Karpas-422 (cell line): ENCODE measurements around the gene MBOAT2. TPM values are rescaled to one million over a fixed set of nuclear protein-coding genes. Genes with fewer than 3 reads are reported as not detected.

Experiments
- DNase-seq: peaks from one replicate; pipeline ENCODE4 v3.0.0-alpha.2; 2015
- H2AFZ ChIP-seq: fragments of 200-600 bp; sonication (generic); 2 replicates; pipeline ENCODE4 v1.6.1; 2014; ENCODE audit warnings: antibody characterized with exemption, low read length, mixed read lengths
- H3K27ac ChIP-seq: fragments of 200-600 bp; sonication (generic); 2 replicates; pipeline ENCODE4 v1.5.1; 2014; ENCODE audit warnings: mild to moderate bottlenecking, low read length, moderate library complexity
- H3K27me3 ChIP-seq: fragments of 200-600 bp; sonication (generic); 2 replicates; pipeline ENCODE4 v1.6.1; 2014; ENCODE audit warnings: low read length, mixed read lengths
- H3K36me3 ChIP-seq: fragments of 200-600 bp; sonication (generic); 2 replicates; pipeline ENCODE4 v1.6.1; 2014; ENCODE audit warnings: low read length, mixed read lengths; ENCODE audit not compliant: insufficient read depth
- H3K4me1 ChIP-seq: fragments of 200-600 bp; sonication (generic); 2 replicates; pipeline ENCODE4 v1.6.1; 2014; ENCODE audit warnings: mild to moderate bottlenecking, low read length, mixed read lengths
- H3K4me2 ChIP-seq: fragments of 200-600 bp; sonication (generic); 2 replicates; pipeline ENCODE4 v1.6.1; 2014; ENCODE audit warnings: low read length, low read depth, mild to moderate bottlenecking; ENCODE audit not compliant: poor library complexity, severe bottlenecking
- H3K4me3 ChIP-seq: fragments of 200-600 bp; sonication (generic); 2 replicates; pipeline ENCODE4 v1.5.1; 2014; ENCODE audit warnings: mild to moderate bottlenecking, antibody characterized with exemption, low read length, mixed read lengths
- H3K79me2 ChIP-seq: fragments of 200-600 bp; sonication (generic); 2 replicates; pipeline ENCODE4 v1.6.1; 2014; ENCODE audit warnings: mild to moderate bottlenecking, low read length, mixed read lengths
- H3K9ac ChIP-seq: fragments of 200-600 bp; sonication (generic); 2 replicates; pipeline ENCODE4 v1.6.0; 2014; ENCODE audit warnings: low read length
- H3K9me2 ChIP-seq: fragments of 200-600 bp; sonication (generic), shearing (Covaris generic); replicated peaks from 2 replicates; pipeline ENCODE4 v1.6.0; 2014; ENCODE audit warnings: mild to moderate bottlenecking, low read length, moderate library complexity; ENCODE audit not compliant: insufficient read depth
- H3K9me3 ChIP-seq: fragments of 300-700, 200-600 bp; sonication (generic); 2 replicates; pipeline ENCODE4 v1.6.1; 2014; ENCODE audit warnings: low read length, mixed read lengths
- H4K20me1 ChIP-seq: fragments of 200-600 bp; sonication (generic); 2 replicates; pipeline ENCODE4 v1.6.1; 2014; ENCODE audit warnings: mild to moderate bottlenecking, antibody characterized with exemption, low read length, low read depth; ENCODE audit not compliant: insufficient read depth
- total RNA-seq: library from RNA; depleted of rRNA; stranded (reverse); fragments of >200 nt; shearing (Covaris generic); gene quantifications from 2 replicates; pipeline ENCODE4 v1.2.3, GENCODE V29; 2014; ENCODE audit warnings: low replicate concordance

MBOAT2 gene
- total RNA-seq, 1 experiment from 2014 or later = not detected

DNA sequence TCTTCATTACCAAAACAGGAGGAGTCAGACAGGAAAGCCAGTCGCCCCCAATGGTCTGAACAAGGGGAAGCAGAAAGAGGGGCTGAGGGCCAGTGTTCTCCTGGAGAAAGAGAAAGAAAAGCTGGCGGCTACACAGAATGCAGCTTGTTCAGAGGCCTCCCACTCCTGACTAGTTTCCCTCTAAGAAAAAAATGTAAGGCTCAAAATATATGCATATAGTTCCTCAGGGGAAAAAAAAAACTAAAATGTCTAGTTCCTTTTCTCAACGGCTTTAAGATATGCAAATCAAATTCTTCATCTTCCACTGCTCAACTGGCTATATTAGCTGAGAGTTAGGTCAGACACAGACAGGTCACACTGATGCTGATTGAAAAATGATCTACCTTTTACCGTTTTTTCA lies 18.6 kb downstream of the MBOAT2 start:
- Histone ChIP-seq H3K9ac (no peak overlapping the region), H3K4me2 (peak overlapping the region; percentile 64), H4K20me1 (no peaks in the 10 kb centered on the region), H3K27me3 (no peaks in the 10 kb centered on the region), H3K4me3 (peak overlapping the region; percentile 20; the same call in 1 of the 2 replicates), H3K36me3 (no peaks in the 10 kb centered on the region), H3K9me2 (no peaks in the 10 kb centered on the region), H3K9me3 (no peaks in the 10 kb centered on the region), H2AFZ (no peak overlapping the region), H3K27ac (no peak overlapping the region), H3K79me2 (no peaks in the 10 kb centered on the region), H3K4me1 (peaks cover 23% of the 10 kb centered on the region)
- DNase-seq = peak; percentile 76

- Histone ChIP-seq H3K9me2 (no peaks in the 10 kb centered on the region), H3K36me3 (no peaks in the 10 kb centered on the region), H3K27me3 (no peaks in the 10 kb centered on the region), H4K20me1 (no peaks in the 10 kb centered on the region), H3K4me1 (peaks cover 23% of the 10 kb centered on the region), H2AFZ (no peak overlapping the region), H3K9ac (no peak overlapping the region), H3K4me3 (no peak overlapping the region), H3K4me2 (no peak overlapping the region), H3K27ac (no peak overlapping the region), H3K9me3 (no peaks in the 10 kb centered on the region), H3K79me2 (no peaks in the 10 kb centered on the region)
- DNase-seq = no peak
Measured at GRCh38 chr2:8984157-8984556, 19.3 kb downstream of the MBOAT2 start.

GRCh38 chr2:8983571-8983970 lies 19.9 kb downstream of the MBOAT2 start:
- H3K9me3 ChIP-seq = no peaks in the 10 kb centered on the region
- H4K20me1 ChIP-seq = no peaks in the 10 kb centered on the region
- H3K27ac ChIP-seq = no peak overlapping the region
- peaks cover 23% of the 10 kb centered on the region for H3K4me1 ChIP-seq
- H3K79me2 ChIP-seq = no peaks in the 10 kb centered on the region
- H3K9me2 ChIP-seq = no peaks in the 10 kb centered on the region
- H3K4me3 ChIP-seq = no peak overlapping the region
- H3K9ac ChIP-seq = no peak overlapping the region
- H3K36me3 ChIP-seq = no peaks in the 10 kb centered on the region
- H3K4me2 ChIP-seq = no peak overlapping the region
- H2AFZ ChIP-seq = no peak overlapping the region
- no peaks in the 10 kb centered on the region for H3K27me3 ChIP-seq
- no peak for DNase-seq

DNA sequence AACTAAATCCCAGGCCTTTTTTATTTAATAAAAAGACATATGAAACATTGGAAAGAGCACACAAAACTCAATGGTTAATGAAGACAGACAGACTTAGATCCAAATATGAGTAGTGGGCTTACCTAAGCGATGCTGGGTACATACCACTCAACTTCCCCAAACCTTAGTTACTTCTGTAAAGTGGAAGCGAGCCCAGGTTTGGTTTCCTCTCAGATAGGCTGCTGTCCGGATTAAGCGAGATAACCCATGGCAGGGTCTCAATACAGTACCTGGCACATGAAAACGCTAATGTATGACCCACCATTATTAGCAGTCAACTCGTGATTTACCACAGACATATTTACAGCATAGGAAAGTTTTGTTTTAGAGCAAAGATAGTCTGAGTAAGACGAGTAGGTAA lies 21.6 kb downstream of the MBOAT2 start:
- no peak for DNase-seq
- H3K4me3 ChIP-seq = no peak overlapping the region
- no peak overlapping the region for H2AFZ ChIP-seq
- H4K20me1 ChIP-seq = no peaks in the 10 kb centered on the region
- no peaks in the 10 kb centered on the region for H3K9me2 ChIP-seq
- H3K4me2 ChIP-seq = no peak overlapping the region
- H3K27me3 ChIP-seq = no peaks in the 10 kb centered on the region
- H3K36me3 ChIP-seq = no peaks in the 10 kb centered on the region
- H3K27ac ChIP-seq = no peak overlapping the region
- H3K9me3 ChIP-seq = no peaks in the 10 kb centered on the region
- H3K9ac ChIP-seq = no peak overlapping the region
- H3K4me1 ChIP-seq = peaks cover 23% of the 10 kb centered on the region
- no peaks in the 10 kb centered on the region for H3K79me2 ChIP-seq

DNA sequence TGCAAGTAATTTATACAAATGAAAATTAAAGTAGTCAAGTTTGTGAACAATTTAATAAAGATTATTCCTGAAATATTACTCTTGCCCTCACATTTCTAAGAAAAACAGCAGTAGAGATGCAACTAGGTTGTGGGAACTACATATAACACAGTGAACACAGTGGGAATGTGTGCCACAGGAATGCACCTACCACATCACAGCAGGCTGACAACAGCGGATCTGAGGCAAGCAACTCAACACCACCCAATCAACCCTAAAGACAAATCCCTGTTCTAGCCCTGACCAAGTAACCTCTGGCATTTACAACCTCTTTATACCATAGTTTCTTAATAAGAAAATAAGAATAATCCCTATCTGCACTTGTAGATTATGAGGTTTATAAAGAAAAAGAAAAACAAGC lies 23.4 kb downstream of the MBOAT2 start:
- peaks cover 16% of the 10 kb centered on the region for H3K4me1 ChIP-seq
- H3K9ac ChIP-seq = no peak overlapping the region
- no peak for DNase-seq
- no peaks in the 10 kb centered on the region for H3K27me3 ChIP-seq
- H3K9me3 ChIP-seq = no peaks in the 10 kb centered on the region
- H3K4me3 ChIP-seq = no peak overlapping the region
- no peaks in the 10 kb centered on the region for H3K79me2 ChIP-seq
- no peaks in the 10 kb centered on the region for H3K9me2 ChIP-seq
- H2AFZ ChIP-seq = no peak overlapping the region
- no peaks in the 10 kb centered on the region for H4K20me1 ChIP-seq
- H3K36me3 ChIP-seq = no peaks in the 10 kb centered on the region
- H3K27ac ChIP-seq = no peak overlapping the region
- H3K4me2 ChIP-seq = no peak overlapping the region

DNA sequence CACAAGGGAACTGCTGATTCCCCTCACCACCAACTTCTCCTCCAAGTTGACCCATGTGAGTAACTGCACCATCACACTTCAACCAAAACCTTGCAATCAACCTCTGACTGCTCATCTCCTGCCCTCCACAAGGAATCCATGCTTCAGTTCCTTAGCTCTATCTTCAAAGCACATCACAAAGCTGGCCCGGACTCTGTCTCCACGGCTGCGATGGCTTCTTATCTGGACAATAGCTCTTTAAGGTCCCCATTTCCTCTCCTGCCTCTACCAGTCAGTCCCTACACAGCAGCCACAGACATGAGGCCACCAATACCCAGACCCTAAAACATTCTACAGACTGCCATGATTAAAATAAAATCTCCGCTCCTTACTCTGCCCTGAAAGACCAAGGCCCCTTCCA lies 25.7 kb downstream of the MBOAT2 start:
- Histone ChIP-seq H3K79me2 (no peaks in the 10 kb centered on the region), H3K36me3 (no peaks in the 10 kb centered on the region)

GRCh38 chr2:8976442-8977259 lies 26.8 kb downstream of the MBOAT2 start:
- no peaks in the 10 kb centered on the region for H3K79me2 ChIP-seq
- H3K27me3 ChIP-seq = no peaks in the 10 kb centered on the region
- no peaks in the 10 kb centered on the region for H3K4me1 ChIP-seq
- no peak overlapping the region for H3K27ac ChIP-seq
- H4K20me1 ChIP-seq = no peaks in the 10 kb centered on the region
- no peaks in the 10 kb centered on the region for H3K36me3 ChIP-seq
- no peak overlapping the region for H3K4me2 ChIP-seq
- H3K4me3 ChIP-seq = no peak overlapping the region
- no peak overlapping the region for H3K9ac ChIP-seq
- H3K9me3 ChIP-seq = no peaks in the 10 kb centered on the region
- no peaks in the 10 kb centered on the region for H3K9me2 ChIP-seq
- no peak overlapping the region for H2AFZ ChIP-seq
- DNase-seq = no peak

More for the DNA sequence above, 25.7 kb downstream of the MBOAT2 start:
- Histone ChIP-seq H4K20me1 (no peaks in the 10 kb centered on the region), H2AFZ (no peak overlapping the region), H3K9me2 (no peaks in the 10 kb centered on the region), H3K9me3 (no peaks in the 10 kb centered on the region), H3K27me3 (no peaks in the 10 kb centered on the region), H3K4me1 (0 out of 2 replicates have a peak, but pooled peaks cover 1% of the 10 kb centered on the region), H3K27ac (no peak overlapping the region), H3K9ac (no peak overlapping the region), H3K4me2 (no peak overlapping the region), H3K4me3 (no peak overlapping the region)
- DNase-seq = no peak

- no peaks in the 10 kb centered on the region for H3K36me3 ChIP-seq
- no peak overlapping the region for H3K27ac ChIP-seq
- H3K79me2 ChIP-seq = no peaks in the 10 kb centered on the region
Measured at GRCh38 chr2:8974016-8974415, 29.5 kb downstream of the MBOAT2 start.

More at GRCh38 chr2:8974016-8974415, 29.5 kb downstream of the MBOAT2 start:
- no peaks in the 10 kb centered on the region for H3K4me1 ChIP-seq
- H3K9me3 ChIP-seq = no peaks in the 10 kb centered on the region
- H2AFZ ChIP-seq = no peak overlapping the region
- H3K4me3 ChIP-seq = no peak overlapping the region
- H3K9me2 ChIP-seq = no peaks in the 10 kb centered on the region
- no peaks in the 10 kb centered on the region for H4K20me1 ChIP-seq
- no peak for DNase-seq
- no peak overlapping the region for H3K9ac ChIP-seq
- no peaks in the 10 kb centered on the region for H3K27me3 ChIP-seq
- H3K4me2 ChIP-seq = no peak overlapping the region
